ENCODE data around the gene PRKCQ.

The PRKCQ gene

GRCh38 chr10:6465437-6465836 is 114.6 kb downstream of the PRKCQ start:
- Histone ChIP-seq H2AFZ (ENCODE audit: low read length) (no peak overlapping the region), H4K20me1 (ENCODE audit: insufficient read depth, low read length) (no peaks in the 10 kb centered on the region), H3K79me2 (ENCODE audit: insufficient read depth, low read length) (no peaks in the 10 kb centered on the region), H3K9ac (ENCODE audit: low read length) (no peak overlapping the region), H3K36me3 (ENCODE audit: insufficient read depth, low read length) (no peaks in the 10 kb centered on the region), H3K9me2 (ENCODE audit: low read depth, low read length) (no peaks in the 10 kb centered on the region), H3K4me3 (ENCODE audit: low read depth, low read length, poor library complexity, severe bottlenecking) (no peak overlapping the region), H3K4me2 (ENCODE audit: low read length) (no peak overlapping the region), H3K27ac (ENCODE audit: low read depth, low read length, poor library complexity, severe bottlenecking) (no peak overlapping the region), H3F3A (ENCODE audit: insufficient read depth, low read length) (no peaks in the 10 kb centered on the region), H3K27me3 (ENCODE audit: insufficient read depth, low read length) (no peaks in the 10 kb centered on the region), H3K4me1 (ENCODE audit: insufficient read depth, low read length, severe bottlenecking) (no peaks in the 10 kb centered on the region), H3K9me3 (ENCODE audit: low read length) (no peaks in the 10 kb centered on the region)
- no peak for TF ChIP-seq EZH2 (IDR thresholded peaks at IDR 0.05; ENCODE audit: borderline replicate concordance, low read length)
- no peak for TF ChIP-seq CTCF (IDR thresholded peaks at IDR 0.05; ENCODE audit: low read length)

GRCh38 chr10:6464862-6465430 is 115.1 kb downstream of the PRKCQ start:
- H3K4me1 ChIP-seq (ENCODE audit: insufficient read depth, low read length, severe bottlenecking) = no peaks in the 10 kb centered on the region
- H3K79me2 ChIP-seq (ENCODE audit: insufficient read depth, low read length) = no peaks in the 10 kb centered on the region
- no peak for TF ChIP-seq EZH2 (IDR thresholded peaks at IDR 0.05; ENCODE audit: borderline replicate concordance, low read length)
- TF ChIP-seq CTCF (IDR thresholded peaks at IDR 0.05; ENCODE audit: low read length) = no peak
- H3K4me3 ChIP-seq (ENCODE audit: low read depth, low read length, poor library complexity, severe bottlenecking) = no peak overlapping the region
- no peak overlapping the region for H2AFZ ChIP-seq (ENCODE audit: low read length)
- H3K9ac ChIP-seq (ENCODE audit: low read length) = no peak overlapping the region
- H3K27ac ChIP-seq (ENCODE audit: low read depth, low read length, poor library complexity, severe bottlenecking) = no peak overlapping the region
- H3K4me2 ChIP-seq (ENCODE audit: low read length) = no peak overlapping the region
- no peaks in the 10 kb centered on the region for H4K20me1 ChIP-seq (ENCODE audit: insufficient read depth, low read length)
- H3K36me3 ChIP-seq (ENCODE audit: insufficient read depth, low read length) = no peaks in the 10 kb centered on the region
- no peaks in the 10 kb centered on the region for H3K27me3 ChIP-seq (ENCODE audit: insufficient read depth, low read length)
- H3F3A ChIP-seq (ENCODE audit: insufficient read depth, low read length) = no peaks in the 10 kb centered on the region
- H3K9me2 ChIP-seq (ENCODE audit: low read depth, low read length) = no peaks in the 10 kb centered on the region
- H3K9me3 ChIP-seq (ENCODE audit: low read length) = no peaks in the 10 kb centered on the region

- H3K9ac ChIP-seq (ENCODE audit: low read length) = no peak overlapping the region
- no peaks in the 10 kb centered on the region for H3F3A ChIP-seq (ENCODE audit: insufficient read depth, low read length)
- H3K4me2 ChIP-seq (ENCODE audit: low read length) = no peak overlapping the region
- no peaks in the 10 kb centered on the region for H3K9me3 ChIP-seq (ENCODE audit: low read length)
- H3K27me3 ChIP-seq (ENCODE audit: insufficient read depth, low read length) = no peaks in the 10 kb centered on the region
- H3K4me3 ChIP-seq (ENCODE audit: low read depth, low read length, poor library complexity, severe bottlenecking) = no peak overlapping the region
- H3K36me3 ChIP-seq (ENCODE audit: insufficient read depth, low read length) = no peaks in the 10 kb centered on the region
- no peaks in the 10 kb centered on the region for H3K79me2 ChIP-seq (ENCODE audit: insufficient read depth, low read length)
- H3K4me1 ChIP-seq (ENCODE audit: insufficient read depth, low read length, severe bottlenecking) = no peaks in the 10 kb centered on the region
- TF ChIP-seq EZH2 (IDR thresholded peaks at IDR 0.05; ENCODE audit: borderline replicate concordance, low read length) = no peak
- no peak for TF ChIP-seq CTCF (IDR thresholded peaks at IDR 0.05; ENCODE audit: low read length)
- no peak overlapping the region for H3K27ac ChIP-seq (ENCODE audit: low read depth, low read length, poor library complexity, severe bottlenecking)
- no peak overlapping the region for H2AFZ ChIP-seq (ENCODE audit: low read length)
- no peaks in the 10 kb centered on the region for H3K9me2 ChIP-seq (ENCODE audit: low read depth, low read length)
- no peaks in the 10 kb centered on the region for H4K20me1 ChIP-seq (ENCODE audit: insufficient read depth, low read length)
Observed at GRCh38 chr10:6463366-6463765, 116.7 kb downstream of the PRKCQ start.
